Fibroblast of skin of scalp (primary cell): Measurements from ENCODE around the gene CYP1A1.
"Not testable (repeated sequence)": the region's sequence is repeated elsewhere in the genome, so short reads cannot be mapped to it uniquely, and the experiment has no call there.

Source experiments
- DNase-seq: peaks from one replicate; pipeline ENCODE4 v3.0.0-alpha.2; 2013

CYP1A1 gene

DNA sequence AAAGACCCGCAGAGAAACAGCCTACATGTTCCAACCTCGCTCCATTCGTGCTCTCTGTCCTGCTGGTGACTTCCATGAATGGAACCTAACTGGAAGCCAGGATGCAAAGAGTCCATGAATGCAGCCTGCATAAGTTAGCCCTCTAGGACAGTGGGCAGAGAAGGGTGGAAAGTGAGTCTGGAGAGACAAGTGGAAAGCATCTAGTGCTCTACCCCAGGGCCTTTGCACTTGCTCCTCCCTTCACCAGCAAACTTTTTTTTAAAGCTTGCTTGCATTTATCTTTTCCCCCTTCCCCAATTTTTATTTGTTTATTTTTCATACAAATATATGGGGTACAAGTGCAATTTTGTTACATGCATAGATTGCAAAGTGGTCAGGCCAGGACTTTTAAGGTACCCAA lies 7.9 kb upstream of the CYP1A1 start:
- no peak for DNase-seq

DNA sequence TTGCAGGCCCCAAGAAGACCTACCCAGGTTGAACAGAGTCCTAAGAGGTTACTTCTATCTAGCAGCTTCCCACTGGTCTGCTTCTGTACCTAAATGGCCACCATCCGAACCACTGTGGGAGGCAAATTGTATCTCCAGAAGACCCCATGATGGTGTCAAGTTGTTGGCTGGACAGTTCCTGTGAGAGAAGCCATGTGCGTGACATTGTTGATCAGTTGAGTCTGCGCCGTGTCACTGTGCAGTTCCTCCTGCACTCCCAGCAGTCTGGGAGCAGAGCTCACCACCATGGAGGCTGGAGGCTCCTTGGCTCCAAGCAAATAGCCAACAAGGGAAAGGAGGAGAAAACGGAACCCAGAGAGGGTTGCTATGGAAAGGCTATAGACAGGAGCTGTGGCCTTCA lies 7.5 kb upstream of the CYP1A1 start:
- no peak for DNase-seq

DNA sequence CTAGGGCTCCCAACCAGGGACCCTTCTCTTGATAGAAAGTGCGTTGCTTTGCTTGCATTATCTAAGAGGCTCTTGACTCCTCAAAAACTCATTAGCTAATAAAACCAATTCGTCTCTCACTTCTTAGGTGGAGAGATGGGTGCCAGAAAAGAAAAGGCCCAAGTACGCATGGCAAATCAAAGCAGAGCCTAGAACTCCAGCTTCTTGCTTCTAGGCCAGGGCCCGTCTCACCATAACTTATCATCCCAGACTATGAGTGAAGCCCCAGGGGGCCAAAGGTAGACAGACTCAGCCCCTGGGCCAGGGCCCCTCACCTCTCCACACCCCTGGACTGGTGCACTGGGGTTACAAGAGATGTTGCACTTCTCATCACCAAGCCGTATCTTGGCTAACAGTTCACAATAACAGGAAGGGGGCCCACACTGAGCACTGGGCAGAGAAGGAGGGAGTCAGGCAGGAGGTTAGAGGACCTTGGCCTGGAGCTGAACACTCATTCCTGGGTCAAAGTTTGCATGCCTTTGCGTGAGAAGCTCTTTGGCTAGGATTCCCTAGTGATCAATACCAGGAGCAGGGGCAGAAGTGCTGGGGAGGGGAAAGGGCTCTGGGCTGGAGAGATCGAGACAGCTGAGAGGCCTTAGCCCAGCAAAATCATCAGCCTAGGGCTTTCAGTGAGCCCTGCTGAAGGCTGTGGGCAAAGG lies 5.4 kb upstream of the CYP1A1 start:
- DNase-seq: no peak

DNA sequence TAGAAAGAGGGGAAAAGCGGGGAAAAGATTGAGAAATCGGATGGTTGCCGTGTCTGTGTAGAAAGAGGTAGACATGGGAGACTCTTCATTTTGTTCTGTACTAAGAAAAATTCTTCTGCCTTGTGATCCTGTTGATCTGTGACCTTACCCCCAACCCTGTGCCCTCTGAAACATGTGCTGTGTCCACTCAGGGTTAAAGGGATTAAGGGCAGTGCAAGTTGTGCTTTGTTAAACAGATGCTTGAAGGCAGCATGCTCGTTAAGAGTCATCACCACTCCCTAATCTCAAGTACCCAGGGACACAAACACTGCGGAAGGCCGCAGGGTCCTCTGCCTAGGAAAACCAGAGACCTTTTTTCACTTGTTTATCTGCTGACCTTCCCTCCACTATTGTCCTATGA lies 4.0 kb upstream of the CYP1A1 start:
- DNase-seq: not testable (repeated sequence)

DNA sequence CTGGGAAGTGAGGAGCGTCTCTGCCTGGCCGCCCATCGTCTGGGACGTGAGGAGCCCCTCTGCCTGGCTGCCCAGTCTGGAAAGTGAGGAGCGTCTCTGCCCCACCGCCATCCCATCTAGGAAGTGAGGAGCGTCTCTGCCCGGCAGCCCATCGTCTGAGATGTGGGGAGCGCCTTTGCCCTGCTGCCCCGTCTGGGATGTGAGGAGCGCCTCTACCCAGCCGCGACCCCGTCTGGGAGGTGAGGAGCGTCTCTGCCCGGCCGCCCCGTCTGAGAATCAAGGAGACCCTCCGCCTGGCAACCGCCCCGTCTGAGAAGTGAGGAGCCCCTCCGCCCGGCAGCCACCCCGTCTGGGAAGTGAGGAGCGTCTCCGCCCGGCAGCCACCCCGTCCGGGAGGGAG lies 3.4 kb upstream of the CYP1A1 start:
- DNase-seq: not testable (repeated sequence)

DNA sequence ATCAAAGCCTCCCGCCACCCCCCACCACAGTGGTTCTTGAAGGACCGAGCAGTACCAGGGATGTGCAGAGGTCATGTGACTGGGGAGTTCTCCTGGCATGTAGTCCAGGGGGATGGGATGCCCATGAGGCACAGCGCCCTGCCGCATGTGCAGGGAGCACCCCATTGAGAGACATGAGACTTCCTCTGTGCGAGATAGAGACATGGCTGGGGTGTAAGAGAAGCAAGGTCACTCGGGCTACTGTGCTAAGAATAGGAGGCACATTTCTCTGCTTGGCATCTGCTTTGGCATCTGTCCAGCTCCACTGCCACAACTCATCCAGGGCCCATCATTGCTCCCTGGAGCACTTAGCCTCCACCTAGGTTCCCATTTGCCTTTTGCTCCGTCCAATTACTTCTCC lies 2.4 kb upstream of the CYP1A1 start:
- DNase-seq: no peak

DNA sequence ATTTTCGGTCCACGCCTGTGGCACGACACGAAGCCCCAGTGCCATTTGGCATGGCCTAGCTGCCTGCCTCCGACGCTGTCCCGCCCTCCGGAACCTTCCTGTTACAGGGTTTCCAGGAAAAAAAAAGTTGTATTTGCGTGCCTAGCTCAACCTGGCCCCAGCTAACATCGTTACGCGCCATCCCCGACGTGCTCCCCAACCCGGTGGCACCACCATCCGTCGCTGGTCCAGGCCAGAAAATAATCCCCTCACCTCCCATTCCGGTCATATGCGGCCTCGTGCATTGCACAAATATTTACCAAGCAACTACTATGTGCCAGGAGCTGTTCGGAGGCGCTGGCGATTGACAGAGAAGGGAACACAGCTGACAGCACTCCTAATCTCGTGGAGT lies 1.4 kb upstream of the CYP1A1 start:
- DNase-seq: no peak

DNA sequence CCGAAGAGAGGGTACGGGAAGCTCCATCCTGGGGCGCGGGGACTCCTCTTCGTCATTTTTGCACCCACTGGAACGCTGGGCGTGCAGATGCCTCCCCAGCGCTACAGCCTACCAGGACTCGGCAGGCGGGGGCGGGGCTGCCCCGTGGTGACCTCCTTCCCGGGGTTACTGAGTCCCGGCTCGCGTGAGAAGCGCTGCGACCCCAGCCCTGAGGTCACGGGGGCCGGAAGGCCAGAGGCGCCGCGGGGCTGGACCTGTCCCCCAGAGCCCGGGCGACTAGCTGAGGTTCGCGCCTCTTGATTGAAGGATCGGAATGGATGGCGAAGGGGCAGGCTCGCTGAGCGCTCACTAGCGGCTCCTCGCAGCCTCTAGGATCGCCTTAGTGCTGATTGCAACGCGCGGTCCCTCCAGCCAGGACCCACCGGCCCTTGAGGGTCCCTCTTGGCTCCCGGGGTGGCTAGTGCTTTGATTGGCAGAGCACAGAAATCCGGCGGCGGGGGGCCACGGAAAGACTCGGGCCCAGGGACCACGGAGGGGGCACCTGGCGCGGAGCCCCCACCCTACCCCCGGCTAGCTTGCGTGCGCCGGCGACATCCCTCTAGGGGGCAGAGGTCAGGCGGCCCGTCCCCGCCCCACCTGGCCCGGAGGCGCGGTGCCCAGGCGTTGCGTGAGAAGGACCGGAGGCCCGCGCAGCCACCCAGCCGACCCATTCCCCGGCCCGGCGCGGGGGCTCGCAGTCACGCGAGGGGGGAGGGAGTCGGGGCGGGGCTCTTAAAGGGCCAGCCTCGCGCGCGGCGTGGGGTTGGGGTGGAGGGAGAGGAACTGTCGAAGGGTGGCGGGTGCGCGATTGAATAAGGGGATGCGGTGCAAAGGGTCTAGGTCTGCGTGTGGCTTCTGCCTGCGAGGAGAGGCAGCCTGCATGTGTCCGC lies 781 bp upstream of the CYP1A1 start:
- DNase-seq: peak; percentile 28

DNA sequence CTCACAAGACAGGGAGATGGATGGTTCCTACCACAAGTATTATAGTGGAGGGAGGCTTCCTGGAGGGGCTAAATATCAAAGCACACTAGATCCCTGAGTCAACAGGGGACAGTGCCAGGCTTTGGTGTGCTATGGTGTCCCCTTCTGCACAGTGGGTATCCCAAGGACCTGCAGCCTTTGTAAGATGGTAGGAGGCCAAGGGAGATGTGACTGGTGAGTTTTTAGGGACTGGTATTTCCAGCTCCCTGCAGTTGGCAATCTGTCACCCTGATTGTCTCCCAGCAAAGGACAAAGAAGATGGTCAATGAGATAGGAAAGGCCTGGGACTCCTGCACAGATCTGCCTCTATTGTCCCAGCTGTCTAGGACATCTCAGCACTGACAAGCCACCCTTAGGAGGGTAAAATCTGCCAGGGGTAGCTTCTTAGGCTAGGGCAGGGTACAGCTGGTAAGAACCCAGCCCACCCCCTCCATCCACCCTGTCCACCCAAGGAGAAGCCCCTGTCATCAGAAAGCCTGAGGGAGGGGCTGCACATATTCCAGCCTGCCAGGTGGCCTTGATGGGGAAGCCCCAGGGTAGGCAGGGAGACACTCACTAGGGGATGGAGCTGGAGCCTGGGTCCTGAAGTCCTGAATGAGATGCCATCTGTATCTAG lies 631 bp downstream of the CYP1A1 start:
- DNase-seq: no peak

DNA sequence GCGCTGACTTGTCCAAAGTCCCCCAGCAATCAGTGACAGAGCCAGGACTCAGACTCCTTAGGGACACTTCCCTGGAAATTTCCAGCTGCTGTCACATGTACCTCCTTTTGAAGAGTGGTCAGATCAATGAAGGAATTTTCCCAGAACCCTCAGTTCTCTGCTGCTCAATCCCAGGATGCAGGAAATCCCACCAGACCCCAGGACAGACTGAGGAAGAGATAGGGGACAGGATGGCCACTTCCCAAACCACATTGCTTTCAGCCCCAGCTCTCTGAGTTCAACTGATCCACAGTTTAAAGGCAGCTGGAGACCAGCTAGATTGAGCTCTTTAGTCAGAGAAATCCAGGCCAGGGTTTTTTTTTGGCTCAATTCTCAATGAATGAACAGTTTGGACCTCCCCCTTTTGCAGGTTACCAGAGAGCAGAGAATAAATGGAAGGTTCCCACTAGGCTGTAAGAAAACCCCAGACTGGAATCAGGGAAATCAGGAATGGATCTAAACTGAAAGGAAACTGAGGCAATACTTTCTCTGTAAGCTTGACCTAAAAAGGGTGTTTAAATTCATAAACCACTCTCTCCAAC lies 1.5 kb downstream of the CYP1A1 start:
- DNase-seq: peak; percentile 58

DNA sequence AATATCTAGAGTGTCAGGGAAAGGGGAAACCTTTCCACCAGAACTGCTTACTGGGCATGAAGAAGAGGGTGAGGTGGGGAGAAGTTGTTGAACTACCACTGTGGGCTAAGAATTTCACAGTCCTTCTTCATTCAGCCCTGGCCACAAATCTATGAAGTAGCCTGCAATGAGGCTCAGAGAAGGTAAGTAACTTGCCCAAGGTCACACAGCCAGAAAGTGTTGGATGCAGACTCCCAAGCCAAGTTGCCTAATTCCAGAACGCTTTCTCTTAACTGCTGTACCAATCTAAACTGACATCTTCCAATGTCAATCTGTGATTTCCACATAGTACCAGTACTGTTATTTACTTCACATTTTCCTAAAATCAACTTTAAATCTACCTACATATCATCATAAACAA lies 2.1 kb downstream of the CYP1A1 start:
- no peak for DNase-seq

DNA sequence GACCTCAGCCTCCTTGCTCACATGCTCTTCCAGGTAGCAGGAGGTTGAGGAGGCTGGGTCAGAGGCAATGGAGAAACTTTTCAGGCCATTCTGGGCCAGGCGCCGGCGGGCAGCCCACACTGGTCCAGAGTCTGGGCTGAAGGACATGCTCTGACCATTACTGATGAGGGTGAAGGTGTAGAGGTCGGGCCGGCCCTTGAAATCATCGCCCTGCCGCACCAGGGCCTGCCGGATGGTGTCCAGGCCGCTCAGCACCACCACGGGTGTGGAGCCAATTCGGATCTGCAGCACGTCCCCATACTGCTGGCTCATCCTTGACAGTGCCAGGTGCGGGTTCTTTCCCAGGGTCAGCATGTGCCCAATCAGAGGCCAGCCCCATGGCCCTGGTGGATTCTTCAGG lies 2.7 kb downstream of the CYP1A1 start:
- no peak for DNase-seq

DNA sequence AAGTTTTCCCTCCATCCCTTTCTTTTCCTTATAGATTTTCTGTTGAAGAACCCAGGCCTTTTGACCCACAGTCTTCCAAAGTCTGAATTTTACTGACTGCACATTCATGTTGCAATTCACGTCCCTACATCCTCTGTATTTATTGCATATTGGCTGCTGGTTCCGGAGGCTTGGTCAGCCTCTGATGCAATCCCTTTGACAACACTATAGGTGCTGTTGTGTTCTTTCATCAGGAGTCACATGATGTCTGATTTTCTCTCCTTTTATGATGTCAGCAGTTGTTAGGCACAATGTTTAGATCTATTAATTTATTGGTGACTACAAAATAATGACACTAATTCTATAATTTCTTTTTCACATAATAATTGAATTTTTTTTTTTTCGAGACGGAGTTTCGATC lies 8.7 kb downstream of the CYP1A1 start:
- DNase-seq: no peak

DNA sequence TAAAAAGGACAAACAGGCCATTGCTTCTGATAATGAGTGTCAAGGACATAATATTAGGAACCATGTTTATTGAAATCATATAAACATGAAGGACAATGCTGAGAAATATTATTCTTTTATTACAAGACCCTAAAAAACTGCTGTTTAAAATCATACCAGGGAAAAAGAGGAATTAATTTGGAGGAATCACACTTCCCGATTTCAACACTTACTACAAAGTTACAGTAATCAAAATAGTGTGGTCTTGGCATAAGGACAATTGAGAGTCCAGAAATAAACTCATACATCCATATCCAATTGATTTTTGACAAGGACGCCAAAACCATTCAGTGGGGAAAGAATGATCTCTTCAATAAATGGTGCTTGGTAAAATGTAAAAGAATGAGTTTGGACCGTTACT lies 13.0 kb downstream of the CYP1A1 start:
- DNase-seq: no peak

DNA sequence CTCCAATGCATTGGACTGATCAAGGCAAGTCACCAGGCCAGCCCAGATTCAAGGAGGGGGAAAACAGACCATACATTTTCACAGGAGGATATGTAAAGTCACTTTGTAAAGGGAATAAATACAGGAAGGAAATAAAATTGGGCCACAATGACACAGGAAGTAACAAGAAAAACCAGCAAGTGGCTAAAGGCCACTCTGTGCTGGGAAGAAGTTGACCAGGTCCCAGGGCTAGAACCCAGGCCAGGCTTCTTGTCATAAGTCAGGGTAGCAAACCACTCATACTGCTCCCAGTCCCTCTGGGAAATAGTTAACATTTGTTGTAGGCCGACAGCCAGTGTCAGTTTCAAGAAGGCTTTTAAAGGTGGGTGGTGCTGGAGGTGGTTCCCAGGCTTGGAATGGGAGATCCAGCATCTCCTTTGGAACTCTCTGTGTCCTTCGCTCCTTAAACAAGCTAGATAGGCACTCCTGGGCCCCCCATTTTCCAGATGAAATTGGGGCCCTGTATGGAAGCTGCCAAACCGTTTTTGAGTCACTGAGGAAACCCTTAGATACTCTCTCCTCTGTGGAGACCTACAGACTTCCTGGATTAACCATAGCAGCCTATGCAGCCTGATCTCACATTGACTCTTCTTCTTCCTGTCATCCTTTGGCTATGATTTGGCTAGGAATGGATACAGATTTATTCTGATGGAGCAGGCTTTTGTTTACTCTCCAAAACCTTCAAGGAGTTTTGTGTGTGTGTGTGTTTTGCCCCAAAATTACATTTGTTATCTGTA lies 14.8 kb downstream of the CYP1A1 start:
- DNase-seq: no peak

DNA sequence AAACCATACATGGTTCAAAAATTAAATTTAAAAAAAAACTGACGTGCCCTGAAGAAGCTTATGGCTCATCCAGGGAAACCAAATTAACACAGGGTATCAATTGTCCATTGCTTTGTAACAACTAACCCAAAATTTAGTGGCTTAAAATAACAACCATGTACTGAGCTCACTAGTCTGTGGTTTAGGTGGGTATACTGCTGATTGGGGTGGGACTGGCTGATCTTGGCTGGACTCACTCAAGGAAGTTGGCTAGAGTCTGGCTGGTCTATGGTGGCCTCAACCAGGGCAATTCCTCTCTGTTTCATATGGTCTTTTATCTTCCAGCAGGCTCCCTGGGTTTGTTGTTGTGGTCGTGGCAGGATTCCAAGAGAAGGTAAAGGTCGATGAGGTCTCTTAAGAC lies 15.4 kb downstream of the CYP1A1 start:
- DNase-seq: no peak

DNA sequence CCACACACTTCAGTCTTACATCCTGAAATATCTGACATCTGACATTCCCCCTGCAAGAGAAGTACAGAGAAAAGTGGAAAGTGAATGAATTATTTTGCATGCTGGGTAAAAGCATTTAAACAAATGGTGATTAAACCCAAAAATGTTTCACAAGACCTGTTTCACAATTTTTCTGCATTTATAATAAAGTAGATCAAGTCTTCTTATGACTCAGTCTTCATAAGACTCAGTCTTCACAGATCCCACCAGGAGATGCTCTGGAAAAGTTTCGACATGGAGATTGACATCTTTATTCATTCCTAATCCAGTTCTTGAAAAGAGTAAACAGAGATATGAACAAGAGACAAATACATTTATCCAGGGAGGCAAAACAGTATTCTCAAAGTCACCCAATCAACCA lies 16.3 kb downstream of the CYP1A1 start:
- no peak for DNase-seq

DNA sequence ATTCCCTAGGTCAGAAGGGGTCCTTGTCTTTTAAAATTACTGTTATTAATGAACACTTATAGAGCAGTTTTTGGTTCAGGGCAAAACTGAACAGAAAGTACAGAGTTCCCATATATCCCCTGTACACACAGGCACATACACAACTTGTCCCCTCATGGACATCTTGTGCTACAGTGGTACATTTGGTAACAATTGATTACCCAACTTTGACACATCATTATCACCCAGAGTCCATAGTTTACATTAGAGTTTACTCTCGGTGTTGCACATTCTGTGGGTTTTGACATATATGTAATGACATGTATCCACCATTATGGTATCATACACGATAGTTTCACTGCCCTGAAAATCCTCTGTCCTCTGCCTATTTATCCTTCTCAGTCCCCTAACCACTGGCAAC lies 28.5 kb downstream of the CYP1A1 start:
- DNase-seq: no peak

DNA sequence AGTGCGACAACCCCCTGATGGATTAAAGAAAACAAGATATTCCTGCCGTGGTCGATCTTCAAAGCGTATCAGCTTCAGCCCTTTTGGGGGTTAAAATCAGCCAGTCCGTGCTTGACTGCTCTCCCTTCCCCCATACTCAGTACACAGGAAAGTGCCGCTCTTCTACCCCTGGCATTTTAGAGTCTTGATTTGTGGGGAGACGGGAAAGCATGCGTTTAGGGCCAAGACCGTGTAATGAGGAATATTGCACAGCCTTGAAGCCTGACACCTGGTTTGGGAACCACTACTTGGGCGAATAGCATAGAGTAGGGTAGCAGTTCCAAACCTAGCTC lies 29.0 kb downstream of the CYP1A1 start:
- no peak for DNase-seq

DNA sequence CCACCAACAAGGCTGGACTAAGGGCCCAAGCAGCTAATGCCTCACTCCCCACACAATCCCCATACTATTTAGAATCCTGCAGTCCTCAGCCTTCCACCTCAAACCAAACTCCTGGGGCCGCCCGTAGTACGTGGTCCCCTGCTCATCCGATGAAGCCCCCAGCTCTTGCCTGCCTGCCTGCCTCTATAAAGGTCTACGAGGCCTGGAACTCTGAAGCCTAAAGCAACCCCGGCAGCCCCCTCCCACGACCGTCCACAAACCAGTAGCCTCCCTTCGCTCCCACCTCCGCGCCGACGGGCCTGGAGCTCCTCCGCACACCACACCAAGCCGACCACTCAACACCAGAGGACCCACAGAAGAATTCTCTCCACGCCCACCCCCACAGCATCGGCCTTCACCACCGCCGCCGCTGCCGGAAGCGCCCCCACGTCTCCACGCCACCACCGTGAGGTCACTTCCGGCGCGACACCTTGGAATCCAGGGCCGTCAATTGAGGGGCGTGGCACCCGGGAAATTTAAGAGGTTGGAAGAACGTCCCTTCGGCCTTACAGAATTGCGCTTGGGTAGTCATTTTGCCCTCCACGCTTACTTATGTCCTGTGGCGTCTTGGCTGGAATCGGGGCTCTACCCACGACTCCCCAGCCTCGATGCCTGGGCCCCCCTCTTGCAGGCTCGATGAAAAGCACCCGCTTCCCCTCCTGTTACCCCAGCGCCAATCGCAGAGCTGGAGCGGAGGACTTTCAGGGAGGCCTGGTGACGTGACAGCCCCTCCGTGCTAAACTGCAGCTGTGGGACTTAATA lies 29.5 kb downstream of the CYP1A1 start, which contains the start of gene EDC3:
Gene EDC3 (minus strand): TSS at position 428 of the 801 bp plus-strand sequence. CDS start 20,900 bp downstream, outside the sequence.
- peak; percentile 90 for DNase-seq

DNA sequence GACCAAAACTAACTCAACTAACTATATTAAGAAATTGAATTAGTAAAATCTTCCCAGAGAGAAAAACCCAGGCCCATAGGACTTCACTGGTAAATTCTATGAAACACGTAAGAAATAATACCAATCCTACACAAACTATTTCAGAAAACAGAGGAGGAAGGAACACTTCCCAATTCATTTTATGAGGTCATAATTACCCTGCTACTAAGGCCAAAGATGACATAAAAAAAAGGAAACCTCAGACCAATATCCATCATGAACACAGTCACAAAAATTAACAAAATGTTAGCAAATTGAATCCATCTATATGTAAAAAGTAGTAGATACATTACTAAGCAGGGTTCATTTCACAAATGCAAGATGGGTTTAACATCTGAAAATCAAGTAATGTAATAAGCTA lies 33.0 kb downstream of the CYP1A1 start:
- no peak for DNase-seq

DNA sequence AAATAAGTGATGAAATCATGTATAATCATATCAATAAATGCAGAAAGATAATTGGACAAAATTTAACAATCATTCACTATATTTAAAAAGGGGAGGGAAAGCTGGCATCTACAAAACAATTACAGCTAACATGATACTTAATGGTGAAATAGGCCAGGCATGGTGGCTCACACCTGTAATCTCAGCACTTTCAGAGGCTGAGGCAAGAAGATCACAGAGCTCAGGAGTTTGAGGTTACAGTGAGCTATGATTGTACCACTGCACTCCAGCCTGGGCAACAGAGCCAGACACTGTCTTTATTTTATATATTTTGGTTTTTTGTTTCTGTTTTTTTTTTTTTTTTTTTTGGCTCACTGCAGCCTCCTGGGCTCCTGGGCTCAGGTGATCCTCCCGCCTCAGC lies 41.6 kb downstream of the CYP1A1 start:
- no peak for DNase-seq
